OCI-LY1 (cell line): Measurements from ENCODE around the gene ABLIM2.

Experiments
- H2AFZ ChIP-seq: fragments of 200-600 bp; sonication (generic), shearing (Covaris generic); 2 replicates; pipeline ENCODE4 v1.6.0; 2014; ENCODE audit warnings: antibody characterized with exemption, mild to moderate bottlenecking, low read length
- H3F3A ChIP-seq: fragments of 200-600 bp; sonication (generic), shearing (Covaris generic); 2 replicates; pipeline ENCODE4 v1.6.0; 2014; ENCODE audit warnings: mild to moderate bottlenecking, antibody characterized with exemption, low read length, moderate library complexity; ENCODE audit not compliant: insufficient read depth
- H3K27ac ChIP-seq: fragments of 200-600 bp; sonication (generic); 2 replicates; pipeline ENCODE4 v1.5.1; 2014; ENCODE audit warnings: low read length, mixed run types, mild to moderate bottlenecking, low read depth; ENCODE audit not compliant: poor library complexity, severe bottlenecking
- H3K27me3 ChIP-seq: fragments of 200-600 bp; sonication (generic); 2 replicates; pipeline ENCODE4 v1.6.0; 2014; ENCODE audit warnings: antibody characterized with exemption, mild to moderate bottlenecking, low read length, moderate library complexity; ENCODE audit not compliant: insufficient read depth
- H3K36me3 ChIP-seq: fragments of 200-600 bp; sonication (generic); 2 replicates; pipeline ENCODE4 v1.6.1; 2014; ENCODE audit warnings: mild to moderate bottlenecking, antibody characterized with exemption, low read length, moderate library complexity, mixed read lengths; ENCODE audit not compliant: insufficient read depth
- H3K4me1 ChIP-seq: fragments of 200-600 bp; sonication (generic); 2 replicates; pipeline ENCODE4 v1.5.1; 2014; ENCODE audit warnings: mild to moderate bottlenecking, low read length, moderate library complexity; ENCODE audit not compliant: insufficient read depth, severe bottlenecking
- H3K4me2 ChIP-seq: fragments of 200-600 bp; sonication (generic), shearing (Covaris generic); 2 replicates; pipeline ENCODE4 v1.6.1; 2014; ENCODE audit warnings: low read length
- H3K4me3 ChIP-seq: fragments of 200-600 bp; sonication (generic); 2 replicates; pipeline ENCODE4 v1.5.1; 2014; ENCODE audit warnings: low read length, low read depth, mild to moderate bottlenecking, mixed read lengths; ENCODE audit not compliant: poor library complexity, severe bottlenecking
- H3K79me2 ChIP-seq: fragments of 200-600 bp; shearing (Covaris generic); 2 replicates; pipeline ENCODE4 v1.6.1; 2016; ENCODE audit warnings: mixed run types, low read length, mixed read lengths; ENCODE audit not compliant: insufficient read depth
- H3K9ac ChIP-seq: fragments of 200-600 bp; sonication (generic), shearing (Covaris generic); 2 replicates; pipeline ENCODE4 v1.6.1; 2014; ENCODE audit warnings: mild to moderate bottlenecking, low read length, mixed read lengths
- H3K9me2 ChIP-seq: fragments of 200-600 bp; sonication (generic), shearing (Covaris generic); 2 replicates; pipeline ENCODE4 v1.6.1; 2014; ENCODE audit warnings: low read depth, mild to moderate bottlenecking, low read length, mixed read lengths
- H3K9me3 ChIP-seq: fragments of 200-600 bp; shearing (Covaris generic); 2 replicates; pipeline ENCODE4 v1.6.1; 2014; ENCODE audit warnings: low read length, mixed read lengths
- H4K20me1 ChIP-seq: fragments of 200-600 bp; sonication (generic), shearing (Covaris generic); 2 replicates; pipeline ENCODE4 v1.6.0; 2016; ENCODE audit warnings: mild to moderate bottlenecking, low read length; ENCODE audit not compliant: insufficient read depth
- EZH2 ChIP-seq: fragments of 200-600 bp; sonication (generic), shearing (Covaris generic); IDR thresholded peaks from 2 replicates; pipeline ENCODE4 v1.8.0; 2017; ENCODE audit warnings: borderline replicate concordance, mixed run types, mild to moderate bottlenecking, antibody characterized with exemption, low read length, moderate library complexity, mixed read lengths
- TF ChIP-seq, protein P1 (sequence below): fragments of 200-600 bp; sonication (generic), shearing (Covaris generic); IDR thresholded peaks from 2 replicates; pipeline ENCODE4 v1.5.1; 2017; ENCODE audit warnings: mild to moderate bottlenecking, antibody characterized with exemption, low read length, moderate library complexity, mixed read lengths

Gene ABLIM2

GRCh38 chr4:8109406-8110065, 49.1 kb downstream of the ABLIM2 start:
- Histone ChIP-seq H3K9me2 (no peaks in the 10 kb centered on the region), H3K4me2 (no peak overlapping the region), H3K9me3 (no peaks in the 10 kb centered on the region), H3K9ac (no peak overlapping the region), H3K36me3 (no peaks in the 10 kb centered on the region), H3K79me2 (no peaks in the 10 kb centered on the region), H3K27me3 (no peaks in the 10 kb centered on the region), H3K27ac (no peak overlapping the region), H2AFZ (no peak overlapping the region), H3K4me3 (no peak overlapping the region), H3K4me1 (no peaks in the 10 kb centered on the region), H3F3A (no peaks in the 10 kb centered on the region), H4K20me1 (no peaks in the 10 kb centered on the region)
- TF ChIP-seq EZH2, result no peak
- TF ChIP-seq, protein P1, sequence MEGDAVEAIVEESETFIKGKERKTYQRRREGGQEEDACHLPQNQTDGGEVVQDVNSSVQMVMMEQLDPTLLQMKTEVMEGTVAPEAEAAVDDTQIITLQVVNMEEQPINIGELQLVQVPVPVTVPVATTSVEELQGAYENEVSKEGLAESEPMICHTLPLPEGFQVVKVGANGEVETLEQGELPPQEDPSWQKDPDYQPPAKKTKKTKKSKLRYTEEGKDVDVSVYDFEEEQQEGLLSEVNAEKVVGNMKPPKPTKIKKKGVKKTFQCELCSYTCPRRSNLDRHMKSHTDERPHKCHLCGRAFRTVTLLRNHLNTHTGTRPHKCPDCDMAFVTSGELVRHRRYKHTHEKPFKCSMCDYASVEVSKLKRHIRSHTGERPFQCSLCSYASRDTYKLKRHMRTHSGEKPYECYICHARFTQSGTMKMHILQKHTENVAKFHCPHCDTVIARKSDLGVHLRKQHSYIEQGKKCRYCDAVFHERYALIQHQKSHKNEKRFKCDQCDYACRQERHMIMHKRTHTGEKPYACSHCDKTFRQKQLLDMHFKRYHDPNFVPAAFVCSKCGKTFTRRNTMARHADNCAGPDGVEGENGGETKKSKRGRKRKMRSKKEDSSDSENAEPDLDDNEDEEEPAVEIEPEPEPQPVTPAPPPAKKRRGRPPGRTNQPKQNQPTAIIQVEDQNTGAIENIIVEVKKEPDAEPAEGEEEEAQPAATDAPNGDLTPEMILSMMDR, result no peak

DNA sequence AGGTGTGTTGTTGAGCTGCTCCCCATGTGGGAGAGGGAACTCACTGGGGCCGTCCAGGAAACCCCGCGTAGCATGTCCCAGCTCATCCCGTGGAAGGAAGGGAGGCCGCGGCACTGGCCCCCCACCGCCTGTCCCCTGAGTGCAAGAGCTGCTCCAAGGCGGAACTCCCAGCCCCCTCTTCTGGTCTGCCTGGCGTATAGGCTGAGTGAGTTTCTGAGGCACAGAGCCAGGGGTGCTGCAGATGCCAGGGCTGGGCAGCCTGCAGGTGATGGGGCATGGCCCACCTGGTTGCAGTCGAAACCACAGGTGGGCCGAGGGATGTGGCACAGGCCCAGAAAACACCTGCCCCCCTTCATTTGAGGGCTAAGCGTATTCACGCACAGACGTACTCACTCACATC, 49.6 kb downstream of the ABLIM2 start:
- Histone ChIP-seq H3K27ac (no peak overlapping the region), H3K27me3 (no peaks in the 10 kb centered on the region), H3K36me3 (no peaks in the 10 kb centered on the region), H3K4me1 (no peaks in the 10 kb centered on the region), H2AFZ (no peak overlapping the region), H3K79me2 (no peaks in the 10 kb centered on the region), H3F3A (no peaks in the 10 kb centered on the region), H3K9me2 (no peaks in the 10 kb centered on the region), H4K20me1 (no peaks in the 10 kb centered on the region), H3K4me3 (no peak overlapping the region), H3K9ac (no peak overlapping the region), H3K4me2 (no peak overlapping the region), H3K9me3 (no peaks in the 10 kb centered on the region)
- TF ChIP-seq, protein P1, result no peak
- no peak for TF ChIP-seq EZH2

DNA sequence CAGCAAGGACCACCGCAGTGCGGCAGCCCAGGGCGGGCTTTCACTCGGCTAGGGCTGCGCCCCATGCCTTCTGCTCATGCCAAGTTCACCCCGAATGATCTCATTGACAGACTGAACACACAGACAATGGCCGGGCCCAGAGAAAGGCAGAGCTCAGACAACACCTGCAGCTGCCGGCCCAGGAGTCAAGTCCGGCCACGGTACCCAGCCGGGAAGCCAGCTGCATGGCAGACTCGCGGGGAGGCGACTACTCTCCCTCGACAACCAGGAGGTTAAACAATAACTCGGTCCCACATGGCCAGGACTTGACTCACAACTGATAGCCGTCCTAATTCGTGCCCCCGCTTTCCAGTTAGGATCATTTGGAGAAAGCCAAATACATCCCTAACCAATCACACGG, 50.4 kb downstream of the ABLIM2 start:
- Histone ChIP-seq H4K20me1 (no peaks in the 10 kb centered on the region), H3F3A (no peaks in the 10 kb centered on the region), H2AFZ (no peak overlapping the region), H3K27me3 (no peaks in the 10 kb centered on the region), H3K4me3 (no peak overlapping the region), H3K4me2 (no peak overlapping the region), H3K9me2 (no peaks in the 10 kb centered on the region), H3K9ac (no peak overlapping the region), H3K36me3 (no peaks in the 10 kb centered on the region), H3K79me2 (no peaks in the 10 kb centered on the region), H3K4me1 (no peaks in the 10 kb centered on the region), H3K27ac (no peak overlapping the region), H3K9me3 (no peaks in the 10 kb centered on the region)
- TF ChIP-seq, protein P1, result no peak
- TF ChIP-seq EZH2, result no peak
